ENCODE results near the gene TXNDC2.
A peak's percentile ranks its signal among the peaks of the same experiment; 100 is the strongest.

Gene TXNDC2

GRCh38 chr18:9867071-9867594, 18.6 kb upstream of the TXNDC2 start:
- no peak overlapping the region for H3K4me3 ChIP-seq (ENCODE audit: low read depth, low read length)
- no peak for DNase-seq (ENCODE audit: low read depth)
- TF ChIP-seq CTCF (IDR thresholded peaks at IDR 0.05; ENCODE audit: low read depth, low read length, missing control alignments), result no peak

GRCh38 chr18:9868857-9869714, 16.7 kb upstream of the TXNDC2 start:
- DNase-seq (ENCODE audit: low read depth), result no peak
- no peak for TF ChIP-seq CTCF (IDR thresholded peaks at IDR 0.05; ENCODE audit: low read depth, low read length, missing control alignments)
- H3K4me3 ChIP-seq (ENCODE audit: low read depth, low read length), result no peak overlapping the region

GRCh38 chr18:9869715-9870430, 15.9 kb upstream of the TXNDC2 start:
- peak; percentile 30 for DNase-seq (ENCODE audit: low read depth)
- no peak overlapping the region for H3K4me3 ChIP-seq (ENCODE audit: low read depth, low read length)
- TF ChIP-seq CTCF (IDR thresholded peaks at IDR 0.05; ENCODE audit: low read depth, low read length, missing control alignments), result no peak

GRCh38 chr18:9870431-9871008, 15.3 kb upstream of the TXNDC2 start:
- no peak for TF ChIP-seq CTCF (IDR thresholded peaks at IDR 0.05; ENCODE audit: low read depth, low read length, missing control alignments)
- no peak for DNase-seq (ENCODE audit: low read depth)
- no peak overlapping the region for H3K4me3 ChIP-seq (ENCODE audit: low read depth, low read length)

- H3K4me3 ChIP-seq (ENCODE audit: low read depth, low read length), result no peak overlapping the region
- DNase-seq (ENCODE audit: low read depth), result no peak
- no peak for TF ChIP-seq CTCF (IDR thresholded peaks at IDR 0.05; ENCODE audit: low read depth, low read length, missing control alignments)
Observed at GRCh38 chr18:9871244-9871746, 14.5 kb upstream of the TXNDC2 start.

GRCh38 chr18:9872823-9873222, 12.9 kb upstream of the TXNDC2 start:
- DNase-seq (ENCODE audit: low read depth), result no peak
- H3K4me3 ChIP-seq (ENCODE audit: low read depth, low read length), result no peak overlapping the region
- TF ChIP-seq CTCF (IDR thresholded peaks at IDR 0.05; ENCODE audit: low read depth, low read length, missing control alignments), result no peak
